Breast epithelium (tissue), 3 donors: ENCODE results near the gene CHN1.

Experiments
- CTCF ChIP-seq, 3 donors: fragments of 450-650 bp; IDR thresholded peaks; one replicate each; pipeline ENCODE4 v1.5.1; 2016 to 2017; ENCODE audit warnings: antibody characterized with exemption in 3 of 3, mild to moderate bottlenecking in 3 of 3, moderate library complexity in 3 of 3
- POLR2A ChIP-seq: fragments of 450-650 bp; IDR thresholded peaks from one replicate; pipeline ENCODE4 v1.6.1; 2016; ENCODE audit warnings: antibody characterized with exemption, mild to moderate bottlenecking, moderate library complexity
- POLR2AphosphoS5 ChIP-seq, 3 donors: sonication (generic); formaldehyde crosslinking; IDR thresholded peaks; one replicate each; pipeline ENCODE4 v1.6.1; 2017; ENCODE audit warnings: antibody characterized with exemption in 3 of 3

DNA sequence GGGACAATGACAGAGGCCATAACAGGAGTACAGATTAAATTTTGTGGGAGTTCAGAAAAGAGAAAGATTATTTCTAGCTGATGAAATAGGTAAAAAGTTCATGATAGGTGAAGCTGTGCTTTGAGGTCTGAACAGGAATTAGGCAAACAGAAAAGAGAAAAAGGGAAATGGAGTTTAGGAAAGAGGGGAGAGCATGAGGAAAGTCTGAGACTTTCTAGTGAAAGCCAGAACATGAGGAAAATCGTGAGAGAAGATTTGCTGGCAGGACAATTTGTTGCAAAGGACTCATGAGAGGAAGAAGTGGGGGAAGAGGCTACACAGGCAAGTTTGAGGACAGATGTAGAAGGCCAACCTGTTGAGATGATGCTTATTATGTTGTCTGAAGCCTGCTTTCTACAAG lies 6.3 kb upstream of the CHN1 start:
- TF ChIP-seq CTCF (IDR thresholded peaks at IDR 0.05) (no peak), POLR2A (no peak), POLR2AphosphoS5 (IDR thresholded peaks at IDR 0.05) (no peak)
